GM12878 (cell line): ENCODE data around the gene GPC6.

Experiments used
- BMI1 ChIP-seq: fragments of 450-650 bp; IDR thresholded peaks from 2 replicates; pipeline ENCODE4 v1.6.1; 2016; ENCODE audit warnings: mild to moderate bottlenecking, moderate library complexity, borderline replicate concordance
- EP300 ChIP-seq, 2 experiments: fragments of 150-350 bp in 1 of 2; IDR thresholded peaks; 2 replicates each; pipeline ENCODE4 v1.6.1; 2011 to 2012; ENCODE audit warnings: low read depth in 2 of 2, low read length in 2 of 2, borderline replicate concordance in 1 of 2, improper control_type of control experiment in 1 of 2, inconsistent platforms in 1 of 2; ENCODE audit not compliant: control insufficient read depth in 1 of 2
- EZH2 ChIP-seq: IDR thresholded peaks from 2 replicates; pipeline ENCODE4 v1.6.1; 2012; ENCODE audit warnings: low read depth, mild to moderate bottlenecking, control low read depth, inconsistent platforms, low read length, borderline replicate concordance; ENCODE audit not compliant: control insufficient read depth
- MXI1 ChIP-seq: fragments of 150-350 bp; IDR thresholded peaks from 2 replicates; pipeline ENCODE4 v1.6.1; 2011; ENCODE audit warnings: low read depth, mild to moderate bottlenecking, inconsistent platforms, low read length, improper control_type of control experiment
- NFYB ChIP-seq: IDR thresholded peaks from 2 replicates; pipeline ENCODE4 v1.6.1; 2011; ENCODE audit warnings: low read depth, mild to moderate bottlenecking, low read length, improper control_type of control experiment, moderate library complexity; ENCODE audit not compliant: insufficient read depth
- POLR2AphosphoS2 ChIP-seq: IDR thresholded peaks from 2 replicates; pipeline ENCODE4 v1.6.1; 2011; ENCODE audit warnings: low read depth, mild to moderate bottlenecking, low read length, improper control_type of control experiment, moderate library complexity
- POLR2AphosphoS5 ChIP-seq: IDR thresholded peaks from 2 replicates; pipeline ENCODE4 v1.6.1; 2011; ENCODE audit warnings: mild to moderate bottlenecking, low read length, inconsistent platforms
- RB1 ChIP-seq: fragments of 450-650 bp; formaldehyde crosslinking; IDR thresholded peaks from 2 replicates; pipeline ENCODE4 v1.6.1; 2017; ENCODE audit warnings: mild to moderate bottlenecking, borderline replicate concordance
- SIX5 ChIP-seq: IDR thresholded peaks from 2 replicates; pipeline ENCODE4 v1.6.1; 2011; ENCODE audit warnings: mild to moderate bottlenecking, low read depth, low read length, moderate library complexity; ENCODE audit not compliant: severe bottlenecking
- USF1 ChIP-seq: IDR thresholded peaks from 2 replicates; pipeline ENCODE4 v1.6.1; 2011; ENCODE audit warnings: borderline replicate concordance, low read depth, mild to moderate bottlenecking, moderate library complexity, mixed read lengths, low read length; ENCODE audit not compliant: insufficient read depth; ENCODE audit errors: extremely low read length

DNA sequence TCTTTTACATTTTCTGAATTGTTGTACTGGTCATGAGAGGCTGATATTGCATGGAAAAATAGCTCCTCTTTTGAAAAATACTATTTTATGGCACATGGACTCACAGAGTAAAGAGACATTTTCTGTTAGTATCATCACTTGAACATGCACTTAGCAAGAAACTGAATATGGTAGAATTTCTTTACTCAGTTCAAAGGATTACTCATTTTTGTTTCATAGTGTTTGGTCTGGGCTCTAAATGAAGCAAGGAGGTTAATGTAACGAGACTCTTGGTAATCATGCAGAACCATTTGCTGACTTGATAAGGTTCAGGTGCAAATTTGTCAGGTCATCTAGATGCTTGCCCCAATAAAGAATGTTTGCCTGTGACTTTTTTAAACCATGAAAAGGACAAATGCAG lies 63.2 kb downstream of the GPC6 start:
- TF ChIP-seq SIX5: no peak
- TF ChIP-seq EZH2: no peak
- TF ChIP-seq BMI1: no peak
- no peak for TF ChIP-seq POLR2AphosphoS5
- no peak for TF ChIP-seq RB1
- no peak for TF ChIP-seq POLR2AphosphoS2
- TF ChIP-seq EP300 (IDR thresholded peaks at IDR 0.05; ENCODE audit: borderline replicate concordance in 1 of 2, control insufficient read depth in 1 of 2, low read depth in 2 of 2, low read length in 2 of 2): no peak
- no peak for TF ChIP-seq NFYB
- TF ChIP-seq USF1: no peak
- TF ChIP-seq MXI1: no peak
